Memory B cell (primary cell): Measurements from ENCODE around the gene EIF4G3.
"Not testable (repeated sequence)": the region's sequence is repeated elsewhere in the genome, so short reads cannot be mapped to it uniquely, and the experiment has no call there.

ENCODE experiments used
- ATAC-seq: fragments of 150-1000 bp; cut with Tn5 transposase; 2 replicates; pipeline ENCODE4 v1.10.0; 2021; ENCODE audit warnings: low read depth, mild to moderate bottlenecking, moderate library complexity
- DNase-seq, 2 donors: peaks; one replicate each; pipeline ENCODE4 v3.0.0; 2022; ENCODE audit warnings: low spot score in 2 of 2
- H3K27ac Mint-ChIP-seq: one replicate; pipeline ENCODE4 v1.8.0; 2022; ENCODE audit warnings: mild to moderate bottlenecking, moderate library complexity, mixed read lengths
- H3K27me3 Mint-ChIP-seq: one replicate; pipeline ENCODE4 v1.8.0; 2022; ENCODE audit warnings: mixed read lengths
- H3K36me3 Mint-ChIP-seq: one replicate; pipeline ENCODE4 v1.8.0; 2022; ENCODE audit warnings: mild to moderate bottlenecking, mixed read lengths
- H3K4me1 Mint-ChIP-seq: one replicate; pipeline ENCODE4 v1.8.0; 2022; ENCODE audit warnings: mixed read lengths
- H3K4me3 Mint-ChIP-seq: one replicate; pipeline ENCODE4 v1.8.0; 2022; ENCODE audit warnings: mild to moderate bottlenecking, moderate library complexity, mixed read lengths
- H3K9me3 Mint-ChIP-seq: one replicate; pipeline ENCODE4 v1.8.0; 2022; ENCODE audit warnings: mixed read lengths

The EIF4G3 gene

GRCh38 chr1:21045351-21045750 lies 131.3 kb downstream of the EIF4G3 start:
- DNase-seq (no peak), ATAC-seq (no peak)
- H3K36me3 Mint-ChIP-seq = peaks cover 25% of the 10 kb centered on the region
- peaks cover 6% of the 10 kb centered on the region for H3K4me1 Mint-ChIP-seq
- no peaks in the 10 kb centered on the region for H3K9me3 Mint-ChIP-seq
- H3K27ac Mint-ChIP-seq = peak overlapping the region; percentile 43
- H3K4me3 Mint-ChIP-seq = no peak overlapping the region
- H3K27me3 Mint-ChIP-seq = no peaks in the 10 kb centered on the region

DNA sequence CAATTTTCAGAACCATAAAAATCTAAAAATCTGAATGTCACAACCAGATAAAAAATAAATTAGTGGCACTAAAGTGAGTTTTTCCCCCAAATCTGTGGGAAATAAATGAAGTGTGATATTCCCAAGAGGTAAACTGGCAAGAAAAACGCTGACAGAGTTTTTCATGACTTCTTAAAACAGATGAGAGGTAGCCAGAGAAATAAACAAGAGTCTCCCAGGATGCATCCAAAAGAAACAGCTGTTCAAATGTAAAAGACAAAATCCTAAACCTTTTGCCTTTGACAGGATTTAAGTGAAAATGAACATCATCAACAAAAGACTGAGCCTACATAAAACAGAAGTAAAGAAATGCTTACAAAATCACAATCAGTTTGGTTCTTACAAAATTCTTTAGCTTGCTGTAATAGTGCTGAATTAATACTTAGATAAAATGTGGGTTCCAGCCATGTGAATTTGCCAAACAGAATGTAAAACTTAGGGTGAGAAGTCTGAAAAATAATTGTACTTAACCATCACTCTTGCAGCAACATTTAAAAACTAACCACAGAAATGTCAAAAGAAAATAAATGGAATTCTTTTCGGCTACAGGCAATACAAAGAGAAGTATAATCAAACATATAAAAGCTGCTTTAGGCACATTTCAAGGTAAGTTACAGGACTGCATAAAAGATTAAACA lies 133.6 kb downstream of the EIF4G3 start:
- Mint-ChIP-seq H3K4me1 (peaks cover 9% of the 10 kb centered on the region), H3K9me3 (no peaks in the 10 kb centered on the region)

DNA sequence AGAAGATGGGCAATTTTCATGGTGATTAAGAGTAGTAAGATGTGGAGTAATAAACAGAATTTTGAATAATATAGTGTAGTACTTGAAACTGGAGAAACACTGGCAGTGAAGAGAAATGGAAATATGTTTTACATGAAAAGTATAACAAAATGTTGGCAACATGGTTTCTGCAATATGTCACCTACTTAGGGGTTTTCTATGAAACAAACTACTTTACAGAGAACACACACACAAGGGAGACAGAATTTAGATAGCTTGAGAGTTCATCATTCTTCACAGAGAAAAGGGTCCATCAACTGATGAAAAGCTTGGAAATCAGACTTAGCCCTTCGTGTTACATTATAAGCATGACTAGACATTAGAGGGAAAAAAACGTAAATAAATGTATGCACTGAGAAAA lies 135.2 kb downstream of the EIF4G3 start:
- H3K36me3 Mint-ChIP-seq = peaks cover 17% of the 10 kb centered on the region
- ATAC-seq (no peak), DNase-seq (no peak)
- H3K4me1 Mint-ChIP-seq = peaks cover 9% of the 10 kb centered on the region
- H3K4me3 Mint-ChIP-seq = no peak overlapping the region
- H3K27ac Mint-ChIP-seq = no peak overlapping the region
- no peaks in the 10 kb centered on the region for H3K9me3 Mint-ChIP-seq
- no peaks in the 10 kb centered on the region for H3K27me3 Mint-ChIP-seq

More for the DNA sequence above, 133.6 kb downstream of the EIF4G3 start:
- DNase-seq (no peak), ATAC-seq (no peak)
- Mint-ChIP-seq H3K27me3 (no peaks in the 10 kb centered on the region), H3K4me3 (no peak overlapping the region), H3K27ac (peak overlapping the region; percentile 70), H3K36me3 (peaks cover 18% of the 10 kb centered on the region)

- Mint-ChIP-seq H3K36me3 (peaks cover 14% of the 10 kb centered on the region), H3K27ac (no peak overlapping the region), H3K27me3 (no peaks in the 10 kb centered on the region), H3K4me3 (no peak overlapping the region), H3K9me3 (no peaks in the 10 kb centered on the region), H3K4me1 (peaks cover 4% of the 10 kb centered on the region)
- ATAC-seq (no peak), DNase-seq (no peak)
These were observed 139.6 kb downstream of the EIF4G3 start for GRCh38 chr1:21037091-21037490.

- no peaks in the 10 kb centered on the region for H3K27me3 Mint-ChIP-seq
- peaks cover 13% of the 10 kb centered on the region for H3K36me3 Mint-ChIP-seq
- DNase-seq = no peak
- H3K9me3 Mint-ChIP-seq = no peaks in the 10 kb centered on the region
- ATAC-seq = no peak
- H3K4me3 Mint-ChIP-seq = no peak overlapping the region
- peaks cover 6% of the 10 kb centered on the region for H3K4me1 Mint-ChIP-seq
- H3K27ac Mint-ChIP-seq = no peak overlapping the region
These were observed 140.9 kb downstream of the EIF4G3 start for GRCh38 chr1:21035794-21036193.

DNA sequence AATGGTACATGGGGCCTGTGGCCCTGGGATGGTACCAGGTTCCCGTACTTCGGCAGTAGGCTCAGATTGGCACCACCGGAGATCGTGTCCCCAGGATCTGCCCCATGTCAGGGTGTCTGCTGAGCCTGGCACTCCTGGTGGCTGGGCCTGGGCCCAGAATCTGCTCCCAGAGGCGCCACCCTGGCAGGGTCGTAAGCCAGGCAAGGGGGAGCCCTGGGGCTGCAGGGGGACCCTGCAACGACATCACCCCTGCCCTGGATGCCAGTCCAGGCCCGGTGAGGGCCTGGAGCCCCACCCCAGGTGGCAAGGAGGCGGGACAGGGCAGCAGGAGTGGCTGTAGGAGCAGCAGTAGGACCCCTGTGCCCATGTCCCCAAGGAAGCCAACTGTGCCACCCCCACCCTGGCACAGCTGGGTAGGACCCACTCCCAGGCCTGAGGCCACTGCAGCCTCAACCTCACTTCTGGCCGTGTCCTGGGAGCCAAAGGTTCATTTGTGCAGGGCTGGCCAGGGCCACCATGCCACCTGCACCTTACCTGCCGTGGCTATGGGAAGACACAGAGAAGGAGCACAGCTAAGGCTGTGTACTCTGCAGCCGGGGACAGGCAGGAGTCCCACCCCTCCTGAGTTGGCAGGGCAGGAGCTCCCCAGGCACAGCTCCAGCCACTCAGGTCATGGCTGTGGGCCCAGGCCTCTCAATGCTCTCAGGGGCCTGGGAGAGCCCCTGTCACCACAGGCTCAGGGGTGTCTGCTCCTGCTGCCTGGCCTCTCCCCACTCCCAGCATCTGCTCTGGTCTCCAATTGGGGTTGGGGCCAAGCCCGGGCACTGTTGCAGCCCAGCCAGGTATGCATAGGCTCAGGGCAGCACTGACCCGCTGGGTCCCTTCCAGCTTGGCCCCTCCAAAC lies 141.7 kb downstream of the EIF4G3 start:
- Mint-ChIP-seq H3K36me3 (peaks cover 14% of the 10 kb centered on the region), H3K27me3 (no peaks in the 10 kb centered on the region), H3K4me1 (peaks cover 6% of the 10 kb centered on the region), H3K9me3 (no peaks in the 10 kb centered on the region), H3K27ac (no peak overlapping the region), H3K4me3 (no peak overlapping the region)
- DNase-seq (no peak), ATAC-seq (no peak)

GRCh38 chr1:21032741-21033140 lies 144.0 kb downstream of the EIF4G3 start:
- no peak for ATAC-seq
- H3K9me3 Mint-ChIP-seq = no peaks in the 10 kb centered on the region
- H3K36me3 Mint-ChIP-seq = peaks cover 19% of the 10 kb centered on the region
- DNase-seq = no peak
- H3K4me1 Mint-ChIP-seq = peaks cover 5% of the 10 kb centered on the region
- H3K4me3 Mint-ChIP-seq = no peak overlapping the region
- no peaks in the 10 kb centered on the region for H3K27me3 Mint-ChIP-seq
- no peak overlapping the region for H3K27ac Mint-ChIP-seq

- no peak overlapping the region for H3K27ac Mint-ChIP-seq
- H3K4me1 Mint-ChIP-seq = peaks cover 6% of the 10 kb centered on the region
- H3K4me3 Mint-ChIP-seq = no peak overlapping the region
- no peaks in the 10 kb centered on the region for H3K27me3 Mint-ChIP-seq
- no peaks in the 10 kb centered on the region for H3K9me3 Mint-ChIP-seq
- DNase-seq (no peak), ATAC-seq (no peak)
- H3K36me3 Mint-ChIP-seq = peaks cover 16% of the 10 kb centered on the region
These were observed 146.5 kb downstream of the EIF4G3 start for GRCh38 chr1:21030181-21030580.

DNA sequence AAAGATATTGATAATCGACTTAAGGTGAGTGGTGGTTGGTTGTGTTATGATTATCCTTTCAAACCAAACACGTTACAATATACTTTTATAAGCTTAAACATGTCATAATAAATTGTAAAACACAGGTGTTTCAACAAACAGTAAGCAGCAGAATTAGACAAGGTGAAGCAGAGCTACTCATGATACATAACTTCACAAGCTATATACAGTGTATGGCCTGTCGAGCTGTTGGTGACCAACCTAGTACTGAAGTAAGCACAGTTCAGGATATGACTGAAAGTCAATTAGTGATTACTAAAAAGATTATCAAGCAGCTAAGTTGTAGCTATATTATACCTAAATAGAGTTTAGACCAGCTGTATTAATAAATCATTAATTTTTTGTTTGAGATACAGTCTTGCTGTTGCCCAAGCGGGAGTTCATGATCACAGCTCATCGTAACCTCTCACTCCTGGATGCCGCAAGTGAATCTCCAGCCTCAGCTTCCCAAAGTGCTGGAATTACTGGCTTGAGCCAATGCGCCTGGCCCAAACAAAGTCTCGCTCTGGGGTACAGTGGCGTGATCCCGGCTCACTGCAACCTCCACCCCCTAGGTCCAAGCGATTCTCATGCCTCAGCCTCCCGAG lies 148.1 kb downstream of the EIF4G3 start:
- no peaks in the 10 kb centered on the region for H3K9me3 Mint-ChIP-seq
- H3K36me3 Mint-ChIP-seq = peaks cover 21% of the 10 kb centered on the region
- no peaks in the 10 kb centered on the region for H3K27me3 Mint-ChIP-seq
- no peak for DNase-seq
- no peak overlapping the region for H3K4me3 Mint-ChIP-seq
- no peak for ATAC-seq
- H3K27ac Mint-ChIP-seq = no peak overlapping the region
- H3K4me1 Mint-ChIP-seq = peaks cover 11% of the 10 kb centered on the region

GRCh38 chr1:21027805-21028204 lies 148.9 kb downstream of the EIF4G3 start:
- Mint-ChIP-seq H3K27me3 (no peaks in the 10 kb centered on the region), H3K36me3 (peaks cover 21% of the 10 kb centered on the region), H3K4me1 (peaks cover 11% of the 10 kb centered on the region), H3K4me3 (no peak overlapping the region), H3K9me3 (no peaks in the 10 kb centered on the region), H3K27ac (no peak overlapping the region)
- no peak for ATAC-seq
- no peak for DNase-seq

DNA sequence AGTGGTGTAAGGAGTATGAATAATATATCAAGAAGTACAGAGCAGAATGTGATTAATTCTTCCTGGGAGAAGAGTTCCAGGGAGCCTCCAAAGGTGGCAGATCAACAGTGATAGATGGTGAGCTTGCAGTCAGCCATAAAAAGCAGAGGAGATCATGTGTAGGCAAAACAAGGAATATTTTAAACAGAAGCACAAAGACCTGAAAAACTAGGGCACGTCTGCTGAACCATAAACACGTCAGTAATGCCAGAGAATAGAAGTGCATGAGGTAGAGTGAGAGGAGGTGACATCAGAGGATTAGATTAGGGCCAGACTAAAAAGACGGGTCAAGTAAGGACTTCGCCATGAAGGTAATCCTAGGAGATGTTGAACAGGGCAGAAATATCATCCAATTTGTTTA lies 151.8 kb downstream of the EIF4G3 start:
- H3K27me3 Mint-ChIP-seq = no peaks in the 10 kb centered on the region
- H3K9me3 Mint-ChIP-seq = no peaks in the 10 kb centered on the region
- ATAC-seq = no peak
- no peak overlapping the region for H3K4me3 Mint-ChIP-seq
- H3K36me3 Mint-ChIP-seq = peaks cover 15% of the 10 kb centered on the region
- no peak overlapping the region for H3K27ac Mint-ChIP-seq
- no peak for DNase-seq
- peaks cover 15% of the 10 kb centered on the region for H3K4me1 Mint-ChIP-seq

GRCh38 chr1:21024136-21024896 lies 152.4 kb downstream of the EIF4G3 start:
- not testable (repeated sequence) for H3K27ac Mint-ChIP-seq

GRCh38 chr1:21022279-21023040 lies 154.2 kb downstream of the EIF4G3 start:
- Mint-ChIP-seq H3K27me3 (no peaks in the 10 kb centered on the region), H3K27ac (peak overlapping the region; percentile 81)
- ATAC-seq = peak; percentile 93

More at GRCh38 chr1:21024136-21024896, 152.4 kb downstream of the EIF4G3 start:
- not testable (repeated sequence) for ATAC-seq, H3K27me3 Mint-ChIP-seq, H3K4me3 Mint-ChIP-seq, H3K9me3 Mint-ChIP-seq, DNase-seq
- Mint-ChIP-seq H3K36me3 (peaks cover 13% of the 10 kb centered on the region), H3K4me1 (peaks cover 15% of the 10 kb centered on the region)

More at GRCh38 chr1:21022279-21023040, 154.2 kb downstream of the EIF4G3 start:
- Mint-ChIP-seq H3K4me3 (peak overlapping the region; percentile 76), H3K36me3 (peaks cover 11% of the 10 kb centered on the region), H3K4me1 (peaks cover 11% of the 10 kb centered on the region), H3K9me3 (no peaks in the 10 kb centered on the region)
- DNase-seq = peak in 1 of 2 donors; percentile 11
